GM21423 (cell line): ENCODE results near the gene ATP10B.
"Not testable (repeated sequence)": the region's sequence is repeated elsewhere in the genome, so short reads cannot be mapped to it uniquely, and the experiment has no call there.

Source experiments
- ATAC-seq: cut with Tn5 transposase; IDR thresholded peaks from one replicate; pipeline ENCODE4 v1.9.1; 2021; ENCODE audit warnings: mild to moderate bottlenecking, moderate library complexity; ENCODE audit not compliant: unreplicated experiment

ATP10B gene

GRCh38 chr5:160852049-160852448 is at the start of gene ATP10B:
TSS of gene ATP10B (minus strand) at chr5:160852211. CDS start at chr5:160688074, 164,137 bp downstream.
- no peak for ATAC-seq

- ATAC-seq = no peak
Measured at GRCh38 chr5:160901656-160902055, 49.6 kb upstream of the ATP10B start.

GRCh38 chr5:160899735-160900134 is 47.7 kb upstream of the ATP10B start:
- ATAC-seq = no peak

- ATAC-seq = not testable (repeated sequence)
Measured at GRCh38 chr5:160893180-160893964, 41.4 kb upstream of the ATP10B start.

- no peak for ATAC-seq
Measured at GRCh38 chr5:160887780-160888179, 35.8 kb upstream of the ATP10B start.

- not testable (repeated sequence) for ATAC-seq
Measured at GRCh38 chr5:160873560-160874200, 21.7 kb upstream of the ATP10B start.

- no peak for ATAC-seq
Measured at GRCh38 chr5:160869989-160870521, 18.0 kb upstream of the ATP10B start.

GRCh38 chr5:160867976-160868375 is 16.0 kb upstream of the ATP10B start:
- no peak for ATAC-seq

GRCh38 chr5:160851451-160851850 is 560 bp downstream of the ATP10B start:
- ATAC-seq = no peak

GRCh38 chr5:160850421-160850820 is 1.6 kb downstream of the ATP10B start:
- ATAC-seq = no peak

- ATAC-seq = no peak
Measured at GRCh38 chr5:160847526-160848085, 4.4 kb downstream of the ATP10B start.

GRCh38 chr5:160846642-160847041 is 5.4 kb downstream of the ATP10B start:
- no peak for ATAC-seq

GRCh38 chr5:160844177-160844576 is 7.8 kb downstream of the ATP10B start:
- no peak for ATAC-seq

GRCh38 chr5:160843240-160843639 is 8.8 kb downstream of the ATP10B start:
- ATAC-seq = peak; percentile 99

GRCh38 chr5:160837749-160838593 is 14.0 kb downstream of the ATP10B start:
- ATAC-seq = no peak

- ATAC-seq = no peak
Measured at GRCh38 chr5:160837211-160837610, 14.8 kb downstream of the ATP10B start.

GRCh38 chr5:160835818-160836528 is 16.0 kb downstream of the ATP10B start:
- peak; percentile 79 for ATAC-seq

- ATAC-seq = peak; percentile 17
Measured at GRCh38 chr5:160835376-160835775, 16.6 kb downstream of the ATP10B start.

- no peak for ATAC-seq
Measured at GRCh38 chr5:160833806-160834205, 18.2 kb downstream of the ATP10B start.

- ATAC-seq = no peak
Measured at GRCh38 chr5:160831801-160832200, 20.2 kb downstream of the ATP10B start.
